ENCODE results near the gene LRRC14B. TPM values are rescaled to one million over a fixed set of nuclear protein-coding genes. Genes with fewer than 3 reads are reported as not detected.

LRRC14B gene
- total RNA-seq, 3 donors from 2014 or later (not counting 1 experiment from before 2014, with no cell fraction given) = not detected

DNA sequence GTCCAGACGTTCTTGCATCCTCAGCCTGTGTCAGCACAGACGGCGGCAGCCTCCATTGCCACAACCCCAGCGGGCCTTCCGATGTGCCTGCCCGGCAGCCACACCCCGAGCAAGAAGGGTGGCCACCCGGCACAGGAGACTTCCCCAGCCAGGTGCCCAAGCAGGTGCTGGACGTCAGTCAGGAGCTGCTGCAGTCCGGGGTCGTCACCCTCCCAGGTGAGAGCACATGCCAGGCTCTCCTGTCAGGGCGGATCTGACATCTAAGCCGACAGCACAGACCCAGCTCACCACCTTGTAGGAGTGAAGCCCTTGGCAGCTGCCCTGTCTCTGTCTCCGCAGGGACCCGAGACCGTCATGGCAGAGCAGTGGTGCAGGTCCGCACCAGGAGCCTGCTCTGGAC, 48.3 kb upstream of the LRRC14B start:
- WGBS (ENCODE audit: insufficient coverage) = 91% methylated on average over 17 of the region's 17 CpGs
- intact Hi-C loops (cut with micrococcal nuclease) = no loop called here

GRCh38 chr5:144941-145340, 46.4 kb upstream of the LRRC14B start:
- peaks cover 11 to 12% of the 10 kb centered on the region in 2 donors for H3K9me3 Mint-ChIP-seq
- H3K36me3 ChIP-seq (ENCODE audit: control insufficient read depth, insufficient read depth, low read length) = no peaks in the 10 kb centered on the region
- H3K36me3 Mint-ChIP-seq = peaks cover 14% of the 10 kb centered on the region
- H3K4me3 ChIP-seq (ENCODE audit: low read length) = no peak overlapping the region
- H3K27me3 Mint-ChIP-seq (ENCODE audit: low read depth in 2 of 2) = peaks cover 2 to 8% of the 10 kb centered on the region in 2 donors
- ATAC-seq (no peak), DNase-seq (no peak)
- no peak overlapping the region for H3K4me3 Mint-ChIP-seq
- H3K27ac Mint-ChIP-seq = no peak overlapping the region
- TF ChIP-seq, protein P1, sequence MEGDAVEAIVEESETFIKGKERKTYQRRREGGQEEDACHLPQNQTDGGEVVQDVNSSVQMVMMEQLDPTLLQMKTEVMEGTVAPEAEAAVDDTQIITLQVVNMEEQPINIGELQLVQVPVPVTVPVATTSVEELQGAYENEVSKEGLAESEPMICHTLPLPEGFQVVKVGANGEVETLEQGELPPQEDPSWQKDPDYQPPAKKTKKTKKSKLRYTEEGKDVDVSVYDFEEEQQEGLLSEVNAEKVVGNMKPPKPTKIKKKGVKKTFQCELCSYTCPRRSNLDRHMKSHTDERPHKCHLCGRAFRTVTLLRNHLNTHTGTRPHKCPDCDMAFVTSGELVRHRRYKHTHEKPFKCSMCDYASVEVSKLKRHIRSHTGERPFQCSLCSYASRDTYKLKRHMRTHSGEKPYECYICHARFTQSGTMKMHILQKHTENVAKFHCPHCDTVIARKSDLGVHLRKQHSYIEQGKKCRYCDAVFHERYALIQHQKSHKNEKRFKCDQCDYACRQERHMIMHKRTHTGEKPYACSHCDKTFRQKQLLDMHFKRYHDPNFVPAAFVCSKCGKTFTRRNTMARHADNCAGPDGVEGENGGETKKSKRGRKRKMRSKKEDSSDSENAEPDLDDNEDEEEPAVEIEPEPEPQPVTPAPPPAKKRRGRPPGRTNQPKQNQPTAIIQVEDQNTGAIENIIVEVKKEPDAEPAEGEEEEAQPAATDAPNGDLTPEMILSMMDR (IDR thresholded peaks at IDR 0.05) = no peak
- WGBS (ENCODE audit: insufficient coverage) = 87% methylated on average over 8 of the region's 8 CpGs
- H3K4me1 Mint-ChIP-seq = no peaks in the 10 kb centered on the region
- H3K27me3 ChIP-seq (ENCODE audit: control insufficient read depth, insufficient read depth, low read length) = no peaks in the 10 kb centered on the region
- H3K4me1 ChIP-seq (ENCODE audit: control insufficient read depth, insufficient read depth, low read length) = no peaks in the 10 kb centered on the region
- peaks cover 13% of the 10 kb centered on the region for H3K9me3 ChIP-seq (ENCODE audit: control insufficient read depth, insufficient read depth, low read length)
- intact Hi-C loops (cut with micrococcal nuclease) = no loop called here
- H3K27ac ChIP-seq (ENCODE audit: low read length) = no peak overlapping the region

More for the DNA sequence above, 48.3 kb upstream of the LRRC14B start:
- Histone ChIP-seq H3K27ac (ENCODE audit: low read length) (no peak overlapping the region), H3K4me3 (ENCODE audit: low read length) (no peak overlapping the region), H3K27me3 (ENCODE audit: control insufficient read depth, insufficient read depth, low read length) (no peaks in the 10 kb centered on the region), H3K9me3 (ENCODE audit: control insufficient read depth, insufficient read depth, low read length) (peaks cover 13% of the 10 kb centered on the region), H3K36me3 (ENCODE audit: control insufficient read depth, insufficient read depth, low read length) (no peaks in the 10 kb centered on the region), H3K4me1 (ENCODE audit: control insufficient read depth, insufficient read depth, low read length) (no peaks in the 10 kb centered on the region)
- DNase-seq (no peak), ATAC-seq (no peak)
- H3K9me3 Mint-ChIP-seq = peaks cover 9% of the 10 kb centered on the region in 2 donors
- TF ChIP-seq, protein P1 (IDR thresholded peaks at IDR 0.05) = no peak
- H3K4me1 Mint-ChIP-seq = no peaks in the 10 kb centered on the region
- peaks cover 11% of the 10 kb centered on the region for H3K36me3 Mint-ChIP-seq
- H3K27ac Mint-ChIP-seq = no peak overlapping the region
- H3K4me3 Mint-ChIP-seq = no peak overlapping the region
- H3K27me3 Mint-ChIP-seq (ENCODE audit: low read depth in 2 of 2) = peaks cover 2 to 7% of the 10 kb centered on the region in 2 donors

DNA sequence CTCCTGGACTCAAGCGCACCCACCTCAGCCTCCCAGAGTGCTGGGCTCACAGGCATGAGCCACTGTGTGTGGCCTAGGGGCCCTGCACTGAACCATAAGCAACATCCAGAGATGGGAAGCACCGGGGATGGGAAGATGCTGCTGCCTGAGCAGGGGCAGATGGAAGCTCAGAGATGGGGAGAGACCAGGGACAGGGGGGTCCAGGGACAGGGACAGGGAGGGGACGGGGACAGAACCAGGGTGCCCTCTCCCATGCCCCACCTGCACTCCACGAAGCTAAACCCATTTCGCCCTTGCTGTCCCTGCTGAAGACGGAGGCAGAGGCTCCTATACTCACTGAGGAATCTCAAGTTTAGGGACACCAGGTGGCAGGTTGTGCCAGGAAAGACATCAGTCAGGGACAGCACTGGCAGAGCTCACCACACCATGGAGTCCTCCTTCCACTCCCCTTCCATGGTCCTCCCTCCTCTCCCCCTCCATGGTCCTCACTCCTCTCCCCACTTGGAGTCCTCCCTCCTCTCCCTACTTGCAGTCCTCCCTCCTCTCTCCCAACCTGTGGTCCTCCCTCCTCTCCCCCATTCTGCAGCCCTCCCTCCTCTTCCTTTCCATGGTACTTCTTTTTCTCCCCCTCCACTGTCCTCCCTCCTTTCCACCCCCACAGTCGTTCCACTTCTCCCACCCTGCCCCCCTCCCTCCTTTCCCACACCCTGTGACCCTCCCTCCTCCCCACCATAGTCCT, 45.5 kb upstream of the LRRC14B start:
- TF ChIP-seq, protein P1 (IDR thresholded peaks at IDR 0.05) = no peak
- Histone ChIP-seq H3K9me3 (ENCODE audit: control insufficient read depth, insufficient read depth, low read length) (peaks cover 13% of the 10 kb centered on the region), H3K27me3 (ENCODE audit: control insufficient read depth, insufficient read depth, low read length) (no peaks in the 10 kb centered on the region), H3K4me3 (ENCODE audit: low read length) (no peak overlapping the region), H3K36me3 (ENCODE audit: control insufficient read depth, insufficient read depth, low read length) (no peaks in the 10 kb centered on the region), H3K4me1 (ENCODE audit: control insufficient read depth, insufficient read depth, low read length) (no peaks in the 10 kb centered on the region), H3K27ac (ENCODE audit: low read length) (no peak overlapping the region)
- ATAC-seq (peak in 1 of 3 donors; percentile 18), DNase-seq (no peak)
- Mint-ChIP-seq H3K36me3 (peaks cover 14% of the 10 kb centered on the region), H3K9me3 (peaks cover 11 to 12% of the 10 kb centered on the region in 2 donors), H3K4me1 (no peaks in the 10 kb centered on the region), H3K27ac (no peak overlapping the region), H3K27me3 (ENCODE audit: low read depth in 2 of 2) (peaks cover 2 to 8% of the 10 kb centered on the region in 2 donors), H3K4me3 (no peak overlapping the region)
- WGBS (ENCODE audit: insufficient coverage) = 82% methylated on average over 7 of the region's 7 CpGs
- intact Hi-C loops (cut with micrococcal nuclease) = no loop called here
